Measurements from ENCODE around the gene CFAP92. TPM values are rescaled to one million over a fixed set of nuclear protein-coding genes. Genes with fewer than 3 reads are reported as not detected.

CFAP92 gene
- total and polyA plus RNA-seq, 2 donors (not counting 3 experiments of a cell fraction or from before 2014, with no cell fraction given) = 0.04 to 0.62 TPM

GRCh38 chr3:129040579-129041300 is 46.9 kb upstream of the CFAP92 start:
- Histone ChIP-seq H3K36me3 (ENCODE audit: control insufficient read depth in 2 of 2, extremely low read depth in 1 of 2, insufficient read depth in 2 of 2, low read length in 2 of 2) (no peaks in the 10 kb centered on the region), H3K4me1 (ENCODE audit: control insufficient read depth, extremely low read depth, insufficient read depth, low read length) (peaks cover under 1% of the 10 kb centered on the region), H3K27ac (ENCODE audit: insufficient read depth, low read depth, low read length) (no peak overlapping the region), H3K9me1 (replicated peaks; ENCODE audit: control insufficient read depth, extremely low read depth, insufficient read depth, low read length) (no peaks in the 10 kb centered on the region), H4K20me1 (replicated peaks; ENCODE audit: control insufficient read depth, extremely low read depth, insufficient read depth, low read length) (no peaks in the 10 kb centered on the region), H3K9me3 (replicated peaks; ENCODE audit: control insufficient read depth, insufficient read depth, low read length) (no peaks in the 10 kb centered on the region), H2AFZ (ENCODE audit: low read depth, low read length) (no peak overlapping the region), H3K27me3 (ENCODE audit: control insufficient read depth in 2 of 2, insufficient read depth in 2 of 2, low read length in 2 of 2) (no peaks in the 10 kb centered on the region), H3K4me3 (replicated peaks in 1 of 3; ENCODE audit: insufficient read depth in 1 of 3, low read depth in 1 of 3, low read length in 3 of 3) (no peak overlapping the region), H3K79me2 (ENCODE audit: control insufficient read depth, insufficient read depth, low read length) (no peaks in the 10 kb centered on the region), H3K4me2 (ENCODE audit: insufficient read depth, low read length) (no peak overlapping the region), H3K9ac (replicated peaks; ENCODE audit: extremely low read depth, insufficient read depth, low read length) (no peak overlapping the region)
- POLR2A ChIA-PET = no interaction called here
- BruUV-seq (replicated peaks) = no TSS peak
- DNase-seq (ENCODE audit: low read depth, low spot score) (no peak), FAIRE-seq (no peak)
- dilution Hi-C loops (cut with MboI; ENCODE audit: extremely low pct_ligation_motif_present, low sequenced_read_pairs) = no loop called here
- CTCF ChIA-PET = interaction anchor here (2.5 to 3.9 kb wide), 2 partner anchors 12 to 70 kb away, joined by 18 to 35 read pairs; no protein-coding TSS in a partner anchor
- no peak for TF ChIP-seq POLR2A (IDR thresholded peaks at IDR 0.05; ENCODE audit: low read depth, low read length)
- TF ChIP-seq JUN (IDR thresholded peaks at IDR 0.05; ENCODE audit: borderline replicate concordance, insufficient read depth, insufficient read length, low read depth) = no peak
- no peak for TF ChIP-seq FOS (IDR thresholded peaks at IDR 0.05; ENCODE audit: borderline replicate concordance, insufficient read depth, low read length)
- TF ChIP-seq, protein P1, sequence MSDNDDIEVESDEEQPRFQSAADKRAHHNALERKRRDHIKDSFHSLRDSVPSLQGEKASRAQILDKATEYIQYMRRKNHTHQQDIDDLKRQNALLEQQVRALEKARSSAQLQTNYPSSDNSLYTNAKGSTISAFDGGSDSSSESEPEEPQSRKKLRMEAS (IDR thresholded peaks at IDR 0.05; ENCODE audit: insufficient read depth, insufficient read length) = no peak
- TF ChIP-seq CTCF (IDR thresholded peaks at IDR 0.05; ENCODE audit: extremely low read depth in 1 of 2, insufficient read depth in 1 of 2, low read depth in 1 of 2, low read length in 2 of 2) = no peak
- no peak for TF ChIP-seq GATA2 (IDR thresholded peaks at IDR 0.05; ENCODE audit: insufficient read depth, insufficient read length, low read depth, low read length)
- TF ChIP-seq EZH2 (IDR thresholded peaks at IDR 0.05; ENCODE audit: borderline replicate concordance, low read depth, low read length, severe bottlenecking) = no peak
- no peak for TF ChIP-seq MYC (IDR thresholded peaks at IDR 0.05; ENCODE audit: low read depth, low read length)
- TF ChIP-seq POLR2AphosphoS5 (IDR thresholded peaks at IDR 0.05; ENCODE audit: insufficient read depth, low read depth, low read length) = no peak
- intact Hi-C loops (cut with micrococcal nuclease) = no loop called here
